K562 (cell line): ENCODE data around the gene HAPSTR1. TPM values are rescaled to one million over a fixed set of nuclear protein-coding genes. Genes with fewer than 3 reads are reported as not detected.

ENCODE experiments used
- CBX3 ChIP-seq, 2 experiments: IDR thresholded peaks; 1 replicate in 1 of 2; 2 replicates in 1 of 2; pipeline ENCODE4 v1.6.1; 2012; ENCODE audit warnings: inconsistent platforms in 2 of 2, low read length in 2 of 2, borderline replicate concordance in 1 of 2, control low read depth in 1 of 2
- CEBPB ChIP-seq: fragments of 450-650 bp; IDR thresholded peaks from 2 replicates; pipeline ENCODE4 v1.6.1; 2016; ENCODE audit warnings: missing genetic modification characterization, missing compliant biosample characterization
- SIX5 ChIP-seq, 2 experiments: IDR thresholded peaks; 2 replicates each; pipeline ENCODE4 v1.6.1; 2011; ENCODE audit warnings: low read length in 2 of 2, borderline replicate concordance in 1 of 2, low read depth in 1 of 2, mild to moderate bottlenecking in 1 of 2, moderate library complexity in 1 of 2; ENCODE audit not compliant: insufficient read depth in 1 of 2
- SMARCE1 ChIP-seq: fragments of 450-650 bp; IDR thresholded peaks from 2 replicates; pipeline ENCODE4 v1.7.1; 2016; ENCODE audit warnings: mild to moderate bottlenecking
- STAT5A ChIP-seq: IDR thresholded peaks from 2 replicates; pipeline ENCODE4 v1.6.1; 2012; ENCODE audit warnings: low read length, inconsistent platforms, borderline replicate concordance
- TAF9B ChIP-seq: fragments of 450-650 bp; IDR thresholded peaks from 2 replicates; pipeline ENCODE4 v1.6.1; 2018; ENCODE audit warnings: mild to moderate bottlenecking; ENCODE audit not compliant: partially characterized antibody
- ZNF668 ChIP-seq: fragments of 250-450 bp; sonication (Bioruptor Pico); IDR thresholded peaks from 2 replicates; pipeline ENCODE4 v1.8.0; 2022; ENCODE audit warnings: mild to moderate bottlenecking, inconsistent platforms
- ZNF79 ChIP-seq: fragments of 250-450 bp; sonication (Bioruptor Pico); IDR thresholded peaks from 2 replicates; pipeline ENCODE4 v1.4.0; 2020; ENCODE audit warnings: low read depth, mild to moderate bottlenecking, moderate library complexity
- polyA plus RNA-seq, 8 experiments: library from polyadenylated mRNA; depleted of rRNA in 4 of 8; stranded (reverse) in 5 of 8; unstranded in 3 of 8; fragments of >200 nt; fragmentation: Nextera tagmentation in 2 of 8; fragmentation: Illumina TruSeq in 1 of 8; extraction: Ambion mirVana in 2 of 8; extraction: Trizol in 1 of 8; gene quantifications; 2 replicates each; pipeline versions ENCODE4 v1.2.1 to v1.2.3, GENCODE V29; 2011 to 2014; ENCODE audit warnings: inconsistent platforms in 1 of 8, missing spikeins in 1 of 8
- total RNA-seq, 7 experiments: library from RNA; depleted of rRNA in 6 of 7; stranded (reverse); fragments of >200 nt in 6 of 7; fragmentation: Illumina TruSeq in 2 of 7; extraction: Trizol in 2 of 7; gene quantifications; 2 replicates each; pipeline versions ENCODE4 v1.2.1 to v1.2.3, GENCODE V29; 2011 to 2021; ENCODE audit warnings: low replicate concordance in 1 of 7
- TF ChIP-seq, protein P1 (sequence below): fragments of 450-650 bp; formaldehyde crosslinking; IDR thresholded peaks from 2 replicates; pipeline ENCODE4 v1.4.0; 2022; ENCODE audit warnings: missing genetic modification characterization
- TF ChIP-seq, protein P2 (sequence below): fragments of 450-650 bp; IDR thresholded peaks from 2 replicates; pipeline ENCODE4 v1.6.1; 2016; ENCODE audit warnings: mild to moderate bottlenecking, moderate library complexity
- TF ChIP-seq, protein P3 (sequence below): fragments of 250-450 bp; sonication (Bioruptor Pico); IDR thresholded peaks from 2 replicates; pipeline ENCODE4 v1.8.0; 2021; ENCODE audit warnings: borderline replicate concordance, mild to moderate bottlenecking, moderate library complexity; ENCODE audit not compliant: poor library complexity, severe bottlenecking

Gene HAPSTR1
- total and polyA plus RNA-seq, 9 of the 15 experiments (the other 6 are each of a cell fraction or from before 2014, with no cell fraction given): 10.8 to 67.9 (median 36.5) TPM

DNA sequence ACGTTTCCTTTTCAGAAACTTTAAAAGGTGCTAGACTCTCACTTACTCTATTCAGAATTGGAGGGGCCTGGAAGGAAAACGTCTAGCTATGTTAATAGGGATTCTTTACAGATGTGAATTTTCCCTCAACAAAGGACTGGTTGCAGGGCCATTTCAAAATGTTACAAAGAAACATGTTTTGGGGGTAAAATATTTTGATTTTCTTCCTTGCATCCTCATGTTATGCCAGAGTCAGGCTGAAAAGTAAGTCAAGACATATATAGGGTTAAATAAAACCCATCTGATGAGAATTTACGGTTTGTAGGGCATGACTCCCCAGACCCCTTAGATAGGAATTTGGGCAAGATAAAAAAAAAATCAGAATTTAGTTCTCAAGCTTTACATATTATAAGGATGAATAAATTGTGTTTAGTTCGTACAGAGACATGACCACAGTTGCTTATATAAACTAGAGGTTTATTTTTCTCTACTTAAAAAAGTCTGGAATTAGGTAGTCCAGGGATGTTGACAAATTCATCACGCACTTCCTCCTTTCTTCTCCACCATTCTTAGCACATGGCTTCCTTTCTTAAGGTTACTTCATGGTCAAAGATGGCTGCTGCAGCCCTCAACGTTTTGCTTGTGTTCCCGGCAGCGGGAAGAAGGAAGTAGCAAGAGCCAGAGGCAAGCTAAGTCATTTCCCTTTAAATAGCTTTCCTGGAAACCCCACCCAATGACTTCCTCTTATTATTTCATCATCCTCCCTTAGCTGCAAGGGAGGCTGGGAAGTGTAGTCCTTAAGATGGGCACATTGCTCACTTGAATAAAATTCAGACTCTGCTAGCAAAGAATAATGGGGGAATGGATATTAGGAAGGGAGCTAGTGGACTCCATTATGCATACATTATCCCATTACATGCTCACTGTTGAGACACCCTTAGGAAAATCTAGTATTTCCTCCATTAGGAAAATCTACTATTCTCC lies 12.7 kb upstream of the HAPSTR1 start (continued):
- TF ChIP-seq, protein P1, sequence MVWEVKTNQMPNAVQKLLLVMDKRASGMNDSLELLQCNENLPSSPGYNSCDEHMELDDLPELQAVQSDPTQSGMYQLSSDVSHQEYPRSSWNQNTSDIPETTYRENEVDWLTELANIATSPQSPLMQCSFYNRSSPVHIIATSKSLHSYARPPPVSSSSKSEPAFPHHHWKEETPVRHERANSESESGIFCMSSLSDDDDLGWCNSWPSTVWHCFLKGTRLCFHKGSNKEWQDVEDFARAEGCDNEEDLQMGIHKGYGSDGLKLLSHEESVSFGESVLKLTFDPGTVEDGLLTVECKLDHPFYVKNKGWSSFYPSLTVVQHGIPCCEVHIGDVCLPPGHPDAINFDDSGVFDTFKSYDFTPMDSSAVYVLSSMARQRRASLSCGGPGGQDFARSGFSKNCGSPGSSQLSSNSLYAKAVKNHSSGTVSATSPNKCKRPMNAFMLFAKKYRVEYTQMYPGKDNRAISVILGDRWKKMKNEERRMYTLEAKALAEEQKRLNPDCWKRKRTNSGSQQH (CRISPR knock-in tag): peak; percentile 65; the same call in 1 of the 2 replicates
- TF ChIP-seq, protein P2, sequence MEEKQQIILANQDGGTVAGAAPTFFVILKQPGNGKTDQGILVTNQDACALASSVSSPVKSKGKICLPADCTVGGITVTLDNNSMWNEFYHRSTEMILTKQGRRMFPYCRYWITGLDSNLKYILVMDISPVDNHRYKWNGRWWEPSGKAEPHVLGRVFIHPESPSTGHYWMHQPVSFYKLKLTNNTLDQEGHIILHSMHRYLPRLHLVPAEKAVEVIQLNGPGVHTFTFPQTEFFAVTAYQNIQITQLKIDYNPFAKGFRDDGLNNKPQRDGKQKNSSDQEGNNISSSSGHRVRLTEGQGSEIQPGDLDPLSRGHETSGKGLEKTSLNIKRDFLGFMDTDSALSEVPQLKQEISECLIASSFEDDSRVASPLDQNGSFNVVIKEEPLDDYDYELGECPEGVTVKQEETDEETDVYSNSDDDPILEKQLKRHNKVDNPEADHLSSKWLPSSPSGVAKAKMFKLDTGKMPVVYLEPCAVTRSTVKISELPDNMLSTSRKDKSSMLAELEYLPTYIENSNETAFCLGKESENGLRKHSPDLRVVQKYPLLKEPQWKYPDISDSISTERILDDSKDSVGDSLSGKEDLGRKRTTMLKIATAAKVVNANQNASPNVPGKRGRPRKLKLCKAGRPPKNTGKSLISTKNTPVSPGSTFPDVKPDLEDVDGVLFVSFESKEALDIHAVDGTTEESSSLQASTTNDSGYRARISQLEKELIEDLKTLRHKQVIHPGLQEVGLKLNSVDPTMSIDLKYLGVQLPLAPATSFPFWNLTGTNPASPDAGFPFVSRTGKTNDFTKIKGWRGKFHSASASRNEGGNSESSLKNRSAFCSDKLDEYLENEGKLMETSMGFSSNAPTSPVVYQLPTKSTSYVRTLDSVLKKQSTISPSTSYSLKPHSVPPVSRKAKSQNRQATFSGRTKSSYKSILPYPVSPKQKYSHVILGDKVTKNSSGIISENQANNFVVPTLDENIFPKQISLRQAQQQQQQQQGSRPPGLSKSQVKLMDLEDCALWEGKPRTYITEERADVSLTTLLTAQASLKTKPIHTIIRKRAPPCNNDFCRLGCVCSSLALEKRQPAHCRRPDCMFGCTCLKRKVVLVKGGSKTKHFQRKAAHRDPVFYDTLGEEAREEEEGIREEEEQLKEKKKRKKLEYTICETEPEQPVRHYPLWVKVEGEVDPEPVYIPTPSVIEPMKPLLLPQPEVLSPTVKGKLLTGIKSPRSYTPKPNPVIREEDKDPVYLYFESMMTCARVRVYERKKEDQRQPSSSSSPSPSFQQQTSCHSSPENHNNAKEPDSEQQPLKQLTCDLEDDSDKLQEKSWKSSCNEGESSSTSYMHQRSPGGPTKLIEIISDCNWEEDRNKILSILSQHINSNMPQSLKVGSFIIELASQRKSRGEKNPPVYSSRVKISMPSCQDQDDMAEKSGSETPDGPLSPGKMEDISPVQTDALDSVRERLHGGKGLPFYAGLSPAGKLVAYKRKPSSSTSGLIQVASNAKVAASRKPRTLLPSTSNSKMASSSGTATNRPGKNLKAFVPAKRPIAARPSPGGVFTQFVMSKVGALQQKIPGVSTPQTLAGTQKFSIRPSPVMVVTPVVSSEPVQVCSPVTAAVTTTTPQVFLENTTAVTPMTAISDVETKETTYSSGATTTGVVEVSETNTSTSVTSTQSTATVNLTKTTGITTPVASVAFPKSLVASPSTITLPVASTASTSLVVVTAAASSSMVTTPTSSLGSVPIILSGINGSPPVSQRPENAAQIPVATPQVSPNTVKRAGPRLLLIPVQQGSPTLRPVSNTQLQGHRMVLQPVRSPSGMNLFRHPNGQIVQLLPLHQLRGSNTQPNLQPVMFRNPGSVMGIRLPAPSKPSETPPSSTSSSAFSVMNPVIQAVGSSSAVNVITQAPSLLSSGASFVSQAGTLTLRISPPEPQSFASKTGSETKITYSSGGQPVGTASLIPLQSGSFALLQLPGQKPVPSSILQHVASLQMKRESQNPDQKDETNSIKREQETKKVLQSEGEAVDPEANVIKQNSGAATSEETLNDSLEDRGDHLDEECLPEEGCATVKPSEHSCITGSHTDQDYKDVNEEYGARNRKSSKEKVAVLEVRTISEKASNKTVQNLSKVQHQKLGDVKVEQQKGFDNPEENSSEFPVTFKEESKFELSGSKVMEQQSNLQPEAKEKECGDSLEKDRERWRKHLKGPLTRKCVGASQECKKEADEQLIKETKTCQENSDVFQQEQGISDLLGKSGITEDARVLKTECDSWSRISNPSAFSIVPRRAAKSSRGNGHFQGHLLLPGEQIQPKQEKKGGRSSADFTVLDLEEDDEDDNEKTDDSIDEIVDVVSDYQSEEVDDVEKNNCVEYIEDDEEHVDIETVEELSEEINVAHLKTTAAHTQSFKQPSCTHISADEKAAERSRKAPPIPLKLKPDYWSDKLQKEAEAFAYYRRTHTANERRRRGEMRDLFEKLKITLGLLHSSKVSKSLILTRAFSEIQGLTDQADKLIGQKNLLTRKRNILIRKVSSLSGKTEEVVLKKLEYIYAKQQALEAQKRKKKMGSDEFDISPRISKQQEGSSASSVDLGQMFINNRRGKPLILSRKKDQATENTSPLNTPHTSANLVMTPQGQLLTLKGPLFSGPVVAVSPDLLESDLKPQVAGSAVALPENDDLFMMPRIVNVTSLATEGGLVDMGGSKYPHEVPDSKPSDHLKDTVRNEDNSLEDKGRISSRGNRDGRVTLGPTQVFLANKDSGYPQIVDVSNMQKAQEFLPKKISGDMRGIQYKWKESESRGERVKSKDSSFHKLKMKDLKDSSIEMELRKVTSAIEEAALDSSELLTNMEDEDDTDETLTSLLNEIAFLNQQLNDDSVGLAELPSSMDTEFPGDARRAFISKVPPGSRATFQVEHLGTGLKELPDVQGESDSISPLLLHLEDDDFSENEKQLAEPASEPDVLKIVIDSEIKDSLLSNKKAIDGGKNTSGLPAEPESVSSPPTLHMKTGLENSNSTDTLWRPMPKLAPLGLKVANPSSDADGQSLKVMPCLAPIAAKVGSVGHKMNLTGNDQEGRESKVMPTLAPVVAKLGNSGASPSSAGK: peak; percentile 98
- TF ChIP-seq ZNF668 (CRISPR knock-in tag) (peak; percentile 61), ZNF79 (CRISPR knock-in tag) (peak; percentile 70; the same call in 1 of the 2 replicates), TAF9B (peak; percentile 77), STAT5A (peak; percentile 96), CEBPB (tag) (peak; percentile 99), CBX3 (IDR thresholded peaks at IDR 0.05; ENCODE audit: borderline replicate concordance in 1 of 2, low read length in 2 of 2) (peak in 1 of 2 experiments; percentile 58; a peak in 1 of 3 replicates), SMARCE1 (0 out of 2 replicates have a peak, but pooled peaks have one; percentile 20), SIX5 (IDR thresholded peaks at IDR 0.05; ENCODE audit: borderline replicate concordance in 1 of 2, insufficient read depth in 1 of 2, low read depth in 1 of 2, low read length in 2 of 2) (peak; percentile 67 to 86)
- TF ChIP-seq, protein P3, sequence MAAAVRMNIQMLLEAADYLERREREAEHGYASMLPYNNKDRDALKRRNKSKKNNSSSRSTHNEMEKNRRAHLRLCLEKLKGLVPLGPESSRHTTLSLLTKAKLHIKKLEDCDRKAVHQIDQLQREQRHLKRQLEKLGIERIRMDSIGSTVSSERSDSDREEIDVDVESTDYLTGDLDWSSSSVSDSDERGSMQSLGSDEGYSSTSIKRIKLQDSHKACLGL (CRISPR knock-in tag): peak; percentile 66
